Activated T-cell treated with anti-CD3 and anti-CD28 coated beads, Interleukin-2, amount 50 U/mL, for 48 hours (primary cell): ENCODE results near the gene HDAC7.
"Not testable (repeated sequence)": the region's sequence is repeated elsewhere in the genome, so short reads cannot be mapped to it uniquely, and the experiment has no call there.

ENCODE experiments used
- DNase-seq, 2 experiments: peaks; one replicate each; pipeline ENCODE4 v3.0.0-alpha.2; 2020

The HDAC7 gene

GRCh38 chr12:47811581-47812484 lies 7.9 kb downstream of the HDAC7 start:
- no peak for DNase-seq

GRCh38 chr12:47811072-47811396 lies 8.7 kb downstream of the HDAC7 start:
- no peak for DNase-seq

- DNase-seq, result not testable (repeated sequence)
Measured at GRCh38 chr12:47809518-47809917, 10.2 kb downstream of the HDAC7 start.

- DNase-seq, result peak; percentile 80 to 83
Measured at GRCh38 chr12:47808574-47809365, 10.9 kb downstream of the HDAC7 start.

GRCh38 chr12:47808050-47808449 lies 11.7 kb downstream of the HDAC7 start:
- peak; percentile 84 to 86 for DNase-seq

- DNase-seq, result no peak
Measured at GRCh38 chr12:47807338-47807737, 12.4 kb downstream of the HDAC7 start.

- no peak for DNase-seq
Measured at GRCh38 chr12:47805417-47805816, 14.3 kb downstream of the HDAC7 start.

- no peak for DNase-seq
Measured at GRCh38 chr12:47804171-47804570, 15.5 kb downstream of the HDAC7 start.

- no peak for DNase-seq
Measured at GRCh38 chr12:47803191-47803875, 16.4 kb downstream of the HDAC7 start.

- DNase-seq, result no peak
Measured at GRCh38 chr12:47802312-47802711, 17.4 kb downstream of the HDAC7 start.

- no peak for DNase-seq
Measured at GRCh38 chr12:47801904-47802246, 17.8 kb downstream of the HDAC7 start.

- DNase-seq, result no peak
Measured at GRCh38 chr12:47801170-47801903, 18.4 kb downstream of the HDAC7 start.

- no peak for DNase-seq
Measured at GRCh38 chr12:47800582-47800981, 19.1 kb downstream of the HDAC7 start.

- no peak for DNase-seq
Measured at GRCh38 chr12:47799357-47799955, 20.2 kb downstream of the HDAC7 start.

- no peak for DNase-seq
Measured at GRCh38 chr12:47798382-47798948, 21.2 kb downstream of the HDAC7 start.

- DNase-seq, result no peak
Measured at GRCh38 chr12:47797441-47797840, 22.3 kb downstream of the HDAC7 start.

GRCh38 chr12:47795814-47796411 lies 23.8 kb downstream of the HDAC7 start:
- no peak for DNase-seq

GRCh38 chr12:47795121-47795813 lies 24.4 kb downstream of the HDAC7 start:
- no peak for DNase-seq

GRCh38 chr12:47794679-47795078 lies 25.0 kb downstream of the HDAC7 start:
- DNase-seq, result no peak

- DNase-seq, result no peak
Measured at GRCh38 chr12:47793015-47793681, 26.6 kb downstream of the HDAC7 start.
